Activated CD4-positive, alpha-beta T cell treated with anti-CD3 and anti-CD28 coated beads for 36 hours (primary cell): ENCODE measurements around the gene SLC25A22. TPM values are rescaled to one million over a fixed set of nuclear protein-coding genes. Genes with fewer than 3 reads are reported as not detected.

Experiments
- ATAC-seq: fragments of 200-7000 bp; cut with Tn5 transposase; one replicate; pipeline ENCODE4 v1.10.0; 2021; ENCODE audit warnings: mild to moderate bottlenecking, moderate library complexity
- CTCF ChIA-PET: fragments of 350-600 bp; sonication (Branson Sonifier 250); formaldehyde crosslinking; loops from one replicate; lab custom pipeline; 2021; ENCODE audit warnings: antibody characterized with exemption; lab: Charles Lee
- POLR2A ChIA-PET: fragments of 350-600 bp; sonication (Branson Sonifier 250); formaldehyde crosslinking; loops from one replicate; lab custom pipeline; 2021; ENCODE audit warnings: antibody characterized with exemption, inconsistent platforms; lab: Charles Lee
- DNase-seq: peaks from one replicate; pipeline ENCODE4 v3.0.0-alpha.2; 2020
- H3K27ac Mint-ChIP-seq: one replicate; pipeline ENCODE4 v1.8.0; 2021; ENCODE audit warnings: mixed read lengths
- H3K27me3 Mint-ChIP-seq: one replicate; pipeline ENCODE4 v1.8.0; 2021; ENCODE audit warnings: mixed read lengths
- H3K36me3 Mint-ChIP-seq: one replicate; pipeline ENCODE4 v1.8.0; 2021; ENCODE audit warnings: low read depth, mixed read lengths
- H3K4me1 Mint-ChIP-seq: one replicate; pipeline ENCODE4 v1.8.0; 2021; ENCODE audit warnings: mixed read lengths
- H3K4me3 Mint-ChIP-seq: one replicate; pipeline ENCODE4 v1.8.0; 2021; ENCODE audit warnings: mild to moderate bottlenecking, moderate library complexity, mixed read lengths
- H3K9me3 Mint-ChIP-seq: one replicate; pipeline ENCODE4 v1.8.0; 2021; ENCODE audit warnings: low read depth, mixed read lengths
- intact Hi-C, 2 experiments: fragments of 100-400 bp; cut with DNase I in 1 of 2; cut with micrococcal nuclease in 1 of 2; formaldehyde crosslinking; loops; one replicate each; pipeline versions ENCODE4 v1.14.2 to v1.15.1; 2022 to 2024; cut with DNase I, micrococcal nuclease
- total RNA-seq, 2 experiments: library from RNA; stranded (reverse); gene quantifications; one replicate each; pipeline ENCODE4 v1.2.3, GENCODE V29; 2021

SLC25A22 gene
- total RNA-seq, 2 experiments from 2014 or later, result 33.9 to 36.6 TPM

DNA sequence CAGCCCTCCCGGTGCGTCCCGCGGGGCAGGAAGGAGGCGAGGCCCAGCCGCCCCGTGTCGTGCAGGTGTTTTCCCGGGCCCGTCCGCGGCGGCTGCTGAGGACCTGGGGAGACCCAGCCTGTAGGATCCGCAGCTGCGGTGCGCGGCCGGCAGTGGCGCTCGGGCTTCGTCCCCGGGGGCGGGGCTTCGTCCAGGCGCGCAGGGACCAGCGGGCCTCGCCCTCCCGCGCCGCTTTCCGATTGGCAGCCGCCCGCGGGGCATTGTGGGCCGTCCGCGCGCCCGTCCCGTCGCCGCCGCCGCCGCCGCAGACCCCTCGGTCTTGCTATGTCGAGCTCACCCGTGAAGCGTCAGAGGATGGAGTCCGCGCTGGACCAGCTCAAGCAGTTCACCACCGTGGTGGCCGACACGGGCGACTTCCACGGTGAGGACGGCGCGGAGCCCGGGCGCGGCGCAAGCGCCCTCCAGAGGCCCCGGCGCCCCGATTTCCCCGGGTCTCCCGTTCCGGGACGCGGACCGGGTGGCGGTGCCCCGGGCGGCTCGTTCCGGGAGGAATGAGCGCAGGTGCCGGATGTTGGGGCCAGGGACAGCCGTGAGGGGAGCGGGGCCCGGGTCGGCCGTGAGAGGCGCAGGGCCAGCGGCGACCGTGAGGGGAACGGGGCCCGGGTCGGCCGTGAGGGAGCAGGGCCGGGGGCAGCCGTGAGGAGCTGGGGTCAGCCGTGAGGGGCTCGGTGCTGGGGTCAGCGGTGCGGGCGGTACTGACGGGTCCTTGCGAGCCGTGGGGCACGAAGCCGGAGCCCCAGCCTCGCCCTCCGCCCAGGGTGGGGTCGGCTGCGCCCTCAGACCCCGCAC lies 50.7 kb downstream of the SLC25A22 start, which contains the start of gene TALDO1:
TSS of gene TALDO1 (plus strand) at position 307 of the 849 bp plus-strand sequence. CDS start at position 325, 18 bp downstream.
- intact Hi-C loops, result loop anchor here in 1 of 2 experiments (1.0 to 2.0 kb wide), 8 partner anchors 19 to 825 kb away; partner anchors contain the start of genes DEAF1, DUSP8, GATD1 and HRAS
- peaks cover 20% of the 10 kb centered on the region for H3K4me1 Mint-ChIP-seq
- H3K36me3 Mint-ChIP-seq, result peaks cover 6% of the 10 kb centered on the region

DNA sequence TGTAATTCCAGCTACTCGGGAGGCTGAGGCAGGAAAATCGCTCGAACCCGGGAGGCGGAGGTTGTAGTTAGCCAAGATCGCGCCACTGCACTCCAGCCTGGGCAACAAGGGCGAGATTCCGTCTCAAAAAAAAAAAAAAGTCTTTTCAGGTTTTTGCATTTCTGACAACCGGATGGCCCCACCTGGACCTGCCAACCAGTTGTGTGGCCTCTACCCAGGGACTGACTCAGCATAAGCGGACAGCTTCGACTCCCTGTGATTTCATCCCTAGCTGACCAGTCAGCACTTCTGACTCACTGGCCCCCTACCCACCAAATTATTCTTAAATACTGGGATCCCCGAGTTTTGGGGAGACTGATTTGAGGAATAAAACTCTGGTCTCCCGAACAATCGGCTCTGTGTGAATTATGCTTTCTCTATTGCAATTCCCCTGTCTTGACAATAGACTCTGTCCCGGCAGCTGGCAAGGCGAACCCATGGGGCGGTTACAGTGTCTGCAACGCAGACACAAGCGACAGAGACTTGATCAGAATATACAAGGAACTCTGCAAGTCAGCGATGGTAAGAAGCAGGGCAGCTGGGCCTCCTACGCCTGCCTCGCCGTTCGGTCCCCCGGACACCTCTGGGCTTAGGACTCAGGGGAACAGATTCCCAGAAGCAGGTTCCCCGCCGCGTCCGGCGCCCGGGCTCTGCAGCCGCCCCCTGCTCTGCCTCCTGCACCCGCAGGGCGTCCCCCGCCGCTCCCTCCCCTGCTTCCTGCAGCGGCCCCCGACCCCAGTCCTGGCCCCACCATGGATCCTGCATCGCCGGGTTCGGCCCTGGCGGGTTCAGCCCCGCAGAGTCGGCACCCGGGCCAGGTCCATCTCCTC lies 51.6 kb downstream of the SLC25A22 start:
- no peaks in the 10 kb centered on the region for H3K27me3 Mint-ChIP-seq
- DNase-seq (peak; percentile 68), ATAC-seq (peak; percentile 40)
- H3K4me1 Mint-ChIP-seq, result peaks cover 20% of the 10 kb centered on the region
- peak overlapping the region; percentile 82 for H3K4me3 Mint-ChIP-seq
- H3K27ac Mint-ChIP-seq, result no peak overlapping the region
- ChIA-PET POLR2A (no interaction called here), CTCF (interaction anchor here (1.1 to 3.3 kb wide), 3 partner anchors 9 to 30 kb away, joined by 3 to 15 read pairs (median 6); no protein-coding TSS in a partner anchor)
- no peaks in the 10 kb centered on the region for H3K9me3 Mint-ChIP-seq
- intact Hi-C loops, result loop anchor here in 1 of 2 experiments (1.0 to 2.0 kb wide), 8 partner anchors 18 to 826 kb away; partner anchors contain the start of genes DEAF1, DUSP8, GATD1 and HRAS
- peaks cover 4% of the 10 kb centered on the region for H3K36me3 Mint-ChIP-seq

More for the DNA sequence above, 50.7 kb downstream of the SLC25A22 start, which contains the start of gene TALDO1:
- peak; percentile 92 for DNase-seq
- H3K9me3 Mint-ChIP-seq, result no peaks in the 10 kb centered on the region
- peak within 1 kb of the TSS; percentile 82 for H3K4me3 Mint-ChIP-seq
- ATAC-seq, result peak; percentile 91
- POLR2A ChIA-PET, result no interaction called here
- H3K27me3 Mint-ChIP-seq, result no peaks in the 10 kb centered on the region
- CTCF ChIA-PET, result interaction anchor here (0.7 to 3.3 kb wide), 8 partner anchors 10 to 187 kb away, joined by 3 to 15 read pairs (median 3); partner anchors contain the start of genes GATD1, LMNTD2 and RASSF7
- H3K27ac Mint-ChIP-seq, result peak within 1 kb of the TSS; percentile 72

DNA sequence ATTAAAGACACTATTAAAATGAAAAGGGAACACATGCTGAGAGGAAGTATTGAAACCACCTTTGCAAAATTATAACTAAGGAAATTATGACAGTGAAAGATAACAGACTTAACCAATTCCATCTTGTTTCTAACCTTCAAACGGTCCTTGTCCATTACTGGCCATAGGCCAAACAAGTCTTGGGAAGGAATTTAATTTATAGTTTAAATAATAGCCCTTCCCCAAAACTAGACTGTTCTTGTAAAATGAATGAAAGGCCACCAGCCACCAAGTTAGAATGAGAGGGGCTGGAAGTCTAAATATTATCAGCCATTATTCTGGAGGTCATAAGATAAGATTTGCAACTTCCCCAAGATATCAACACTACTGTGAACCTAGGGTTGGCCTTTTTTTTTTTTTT lies 52.7 kb downstream of the SLC25A22 start:
- H3K4me3 Mint-ChIP-seq, result no peak overlapping the region
- CTCF ChIA-PET, result no interaction called here
- no peak overlapping the region for H3K27ac Mint-ChIP-seq
- POLR2A ChIA-PET, result no interaction called here
- no peaks in the 10 kb centered on the region for H3K9me3 Mint-ChIP-seq
- H3K4me1 Mint-ChIP-seq, result peaks cover 17% of the 10 kb centered on the region
- DNase-seq, result no peak
- H3K36me3 Mint-ChIP-seq, result peaks cover 4% of the 10 kb centered on the region
- no peak for ATAC-seq
- H3K27me3 Mint-ChIP-seq, result no peaks in the 10 kb centered on the region
- intact Hi-C loops, result no loop called here

DNA sequence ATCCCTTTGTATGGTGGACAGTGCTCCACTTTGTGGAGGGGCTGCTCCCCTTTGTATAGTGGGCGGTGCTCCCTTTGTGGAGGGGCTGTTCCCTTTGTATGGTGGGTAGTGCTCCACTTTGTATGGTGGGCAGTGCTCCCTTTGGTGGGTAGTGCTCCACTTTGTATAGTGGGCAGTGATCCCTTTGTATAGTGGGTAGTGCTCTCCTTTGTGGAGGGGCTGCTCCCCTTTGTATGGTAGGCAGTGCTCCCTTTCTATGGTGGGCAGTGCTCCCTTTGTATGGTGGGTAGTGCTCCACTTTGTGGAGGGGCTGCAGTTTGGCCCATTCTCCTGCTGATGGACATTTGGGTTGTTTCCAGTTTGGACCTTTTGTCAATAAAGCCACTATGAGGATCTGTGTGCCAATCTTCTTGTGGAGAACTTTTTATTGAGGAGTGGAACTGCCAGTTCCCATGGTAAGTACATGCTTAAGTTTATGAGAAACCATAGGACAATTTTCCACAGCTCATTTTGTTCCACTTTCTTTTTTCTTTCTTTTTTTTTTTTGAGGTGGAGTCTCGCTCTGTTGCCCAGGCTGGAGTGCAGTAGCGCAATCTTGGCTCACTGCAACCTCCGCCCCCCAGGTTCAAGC lies 55.4 kb downstream of the SLC25A22 start:
- ATAC-seq (no peak), DNase-seq (no peak)
- Mint-ChIP-seq H3K9me3 (no peaks in the 10 kb centered on the region), H3K4me1 (peaks cover 8% of the 10 kb centered on the region), H3K36me3 (no peaks in the 10 kb centered on the region), H3K27me3 (no peaks in the 10 kb centered on the region), H3K27ac (no peak overlapping the region), H3K4me3 (no peak overlapping the region)
- CTCF ChIA-PET, result interaction anchor here (0.6 kb wide), 1 partner anchor 53 kb away, joined by 3 read pairs; no protein-coding TSS in a partner anchor
- POLR2A ChIA-PET, result interaction anchor here (0.6 kb wide), 1 partner anchor 82 kb away, joined by 3 read pairs; no protein-coding TSS in a partner anchor
- intact Hi-C loops, result loop anchor here in 1 of 2 experiments (5.0 kb wide), 1 partner anchor 45 kb away; the partner anchor contains the start of genes DEAF1 and TMEM80

DNA sequence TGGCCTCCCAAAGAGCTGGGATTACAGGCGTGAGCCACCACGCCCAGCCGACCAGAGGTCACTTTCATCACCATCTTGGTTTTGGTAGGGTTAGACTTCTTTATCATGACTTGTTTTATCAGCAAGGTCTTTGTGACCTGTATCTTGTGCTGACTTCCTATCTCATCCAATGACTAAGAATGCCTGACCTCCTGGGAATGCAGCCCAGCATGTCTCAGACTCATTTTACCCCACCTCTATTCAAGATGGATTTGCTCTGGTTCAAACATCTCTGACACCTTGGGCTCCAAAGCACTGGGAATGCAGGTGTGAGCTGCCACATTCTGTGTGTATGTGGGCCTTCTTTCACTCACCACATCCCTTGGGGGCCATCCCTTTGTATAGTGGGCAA lies 55.9 kb downstream of the SLC25A22 start:
- ChIA-PET POLR2A (no interaction called here), CTCF (interaction anchor here (0.6 kb wide), 1 partner anchor 53 kb away, joined by 3 read pairs; no protein-coding TSS in a partner anchor)
- H3K27me3 Mint-ChIP-seq, result no peaks in the 10 kb centered on the region
- peaks cover 14% of the 10 kb centered on the region for H3K4me1 Mint-ChIP-seq
- H3K36me3 Mint-ChIP-seq, result no peaks in the 10 kb centered on the region
- H3K4me3 Mint-ChIP-seq, result no peak overlapping the region
- no peak for ATAC-seq
- DNase-seq, result no peak
- H3K9me3 Mint-ChIP-seq, result no peaks in the 10 kb centered on the region
- intact Hi-C loops, result loop anchor here in 1 of 2 experiments (5.0 kb wide), 1 partner anchor 45 kb away; the partner anchor contains the start of genes DEAF1 and TMEM80
- H3K27ac Mint-ChIP-seq, result no peak overlapping the region

Other genes starting within 250 kb of the SLC25A22 start
- gene LMNTD2, start 237.5 kb downstream of the SLC25A22 start, total RNA-seq, result 1 to 10 TPM; 2.7 to 4.9 TPM
- gene RASSF7, start 237.3 kb downstream of the SLC25A22 start, total RNA-seq, result 10 to 100 TPM; 16.8 TPM
- 10 to 100 TPM; 40.0 to 44.5 TPM for gene PHRF1, start 221.8 kb downstream of the SLC25A22 start, total RNA-seq
- 10 to 100 TPM; 57.1 to 62.6 TPM for gene IRF7, start 182.3 kb downstream of the SLC25A22 start, total RNA-seq
- not detected for gene CDHR5, start 173.3 kb downstream of the SLC25A22 start, total RNA-seq
- not detected for gene SCT, start 171.1 kb downstream of the SLC25A22 start, total RNA-seq
- under 1 TPM; 0.30 to 0.47 TPM for gene DRD4, start 161.0 kb downstream of the SLC25A22 start, total RNA-seq
- 10 to 100 TPM; 47.4 to 56.6 TPM for gene DEAF1, start 103.1 kb downstream of the SLC25A22 start, total RNA-seq
- gene TMEM80, start 102.5 kb downstream of the SLC25A22 start, total RNA-seq, result 10 to 100 TPM; 11.4 to 11.9 TPM
- gene EPS8L2, start 92.0 kb downstream of the SLC25A22 start, total RNA-seq, result 10 to 100 TPM in 1 of 2 experiments, 1 to 10 TPM in 1; 8.0 to 10.5 TPM
- gene TALDO1, start 50.8 kb downstream of the SLC25A22 start, total RNA-seq, result 100 to 1,000 TPM; 239 to 246 TPM
- 10 to 100 TPM; 45.7 to 59.8 TPM for gene GATD1, start 20.8 kb downstream of the SLC25A22 start, total RNA-seq
- gene CEND1, start 8.2 kb downstream of the SLC25A22 start, total RNA-seq, result 1 to 10 TPM in 1 of 2 experiments, under 1 TPM in 1; 0.50 to 1.1 TPM
- gene PIDD1, start 7.0 kb upstream of the SLC25A22 start, total RNA-seq, result 10 to 100 TPM; 21.1 to 29.1 TPM
- 1,000 to 10,000 TPM; 2,132 to 3,230 TPM for gene RPLP2, start 11.7 kb upstream of the SLC25A22 start, total RNA-seq
- gene PNPLA2, start 20.6 kb upstream of the SLC25A22 start, total RNA-seq, result 10 to 100 TPM; 24.7 to 26.2 TPM
- gene CRACR2B, start 29.6 kb upstream of the SLC25A22 start, total RNA-seq, result under 1 TPM; 0.33 to 0.50 TPM
- 10 to 100 TPM; 36.8 to 38.6 TPM for gene CD151, start 34.7 kb upstream of the SLC25A22 start, total RNA-seq
- gene POLR2L, start 44.2 kb upstream of the SLC25A22 start, total RNA-seq, result 10 to 100 TPM; 74.6 to 79.4 TPM
- 1 to 10 TPM; 5.2 to 6.0 TPM for gene TSPAN4, start 44.6 kb upstream of the SLC25A22 start, total RNA-seq
- 10 to 100 TPM; 60.4 to 75.3 TPM for gene CHID1, start 112.5 kb upstream of the SLC25A22 start, total RNA-seq
- 10 to 100 TPM; 43.5 to 71.6 TPM for gene AP2A2, start 127.6 kb upstream of the SLC25A22 start, total RNA-seq
- gene MUC6, start 238.4 kb upstream of the SLC25A22 start, total RNA-seq, result not detected